CD4-positive, alpha-beta T cell treated with Interleukin-15 for 1 hour (primary cell): ENCODE data around the gene SUCLG1.

Source experiments
- DNase-seq: peaks from one replicate; pipeline ENCODE4 v3.0.0-alpha.2; 2020

SUCLG1 gene

GRCh38 chr2:84460670-84461069 lies 1.6 kb upstream of the SUCLG1 start:
- DNase-seq = no peak

DNA sequence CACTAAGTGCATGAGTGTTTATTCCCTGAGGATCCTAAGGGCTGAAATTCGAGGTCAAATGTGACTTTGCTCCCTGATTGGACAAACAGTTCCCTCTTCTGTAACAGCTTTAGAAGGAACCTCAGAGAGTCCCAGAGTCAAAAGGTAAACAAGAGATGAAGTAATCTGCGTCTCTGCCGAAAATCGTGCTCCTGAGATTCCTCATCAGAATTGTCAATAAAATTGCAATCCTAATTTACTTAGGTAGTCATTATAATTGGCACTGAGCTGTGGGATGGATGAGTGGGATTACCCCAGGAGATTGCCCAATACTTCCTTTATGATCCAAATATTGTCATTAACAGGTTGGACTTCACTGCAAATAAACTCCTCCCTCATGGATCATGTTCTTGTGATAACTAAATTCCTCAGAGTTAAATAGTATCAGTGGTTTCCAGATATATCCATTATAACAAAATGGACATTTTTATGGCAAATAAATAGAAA lies 907 bp upstream of the SUCLG1 start:
- DNase-seq = no peak

- DNase-seq = no peak
Observed at GRCh38 chr2:84458551-84459017, 496 bp downstream of the SUCLG1 start.

DNA sequence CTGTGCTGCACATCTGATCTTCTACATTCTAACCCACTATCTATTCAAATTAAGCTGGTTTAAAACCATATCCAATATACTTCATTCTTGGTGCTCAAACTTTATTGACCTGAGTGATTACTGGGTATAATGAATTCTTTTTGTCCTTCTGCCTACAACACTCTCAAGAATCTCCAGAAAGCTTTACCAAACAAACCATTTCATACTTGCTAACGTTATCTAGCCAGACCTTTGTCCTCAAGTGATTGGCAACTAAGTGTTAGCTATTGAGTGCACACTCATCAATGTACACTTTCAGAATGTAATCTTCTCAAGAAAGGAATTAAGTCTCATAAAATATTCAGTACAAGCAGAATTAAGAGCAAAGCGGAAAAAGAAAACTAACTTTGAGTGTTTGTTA lies 1.4 kb downstream of the SUCLG1 start:
- DNase-seq = no peak

GRCh38 chr2:84456156-84456555 lies 2.9 kb downstream of the SUCLG1 start:
- DNase-seq = no peak

DNA sequence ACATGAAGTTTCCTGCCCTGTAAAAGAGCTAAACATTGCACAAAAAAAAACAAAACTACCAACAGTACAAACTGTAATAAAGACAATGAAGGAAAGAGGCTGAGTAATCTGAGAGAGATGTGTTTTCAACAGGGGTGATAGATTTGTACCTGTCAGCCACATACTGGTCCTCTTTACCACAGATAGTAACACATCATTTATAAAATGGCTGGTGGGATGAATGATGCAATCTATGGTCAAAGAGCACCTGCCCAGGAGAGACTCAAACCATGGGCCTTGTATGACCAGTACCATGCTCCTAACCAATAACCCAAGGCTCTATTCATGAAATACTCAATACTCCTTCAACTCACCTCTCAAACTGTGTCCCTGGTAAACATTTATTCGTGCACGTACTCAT lies 4.5 kb downstream of the SUCLG1 start:
- DNase-seq = no peak

DNA sequence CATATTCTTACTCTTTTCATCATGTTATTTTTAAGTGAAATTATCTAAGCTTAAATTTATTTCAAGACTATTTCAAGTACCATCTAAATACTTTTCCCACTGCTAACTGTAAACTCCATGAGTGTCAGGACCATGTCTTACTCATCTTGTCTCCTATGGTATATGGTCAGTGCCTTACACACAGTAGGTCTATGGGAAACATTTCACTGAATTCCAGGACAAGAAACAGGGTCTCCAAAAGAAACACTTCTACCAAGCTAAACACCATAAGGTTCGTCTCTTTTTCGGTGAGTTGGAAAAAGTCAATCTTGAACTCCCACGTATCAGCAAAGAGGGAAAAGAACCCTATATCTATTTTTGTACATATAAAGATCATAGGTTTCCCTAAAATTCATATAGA lies 6.5 kb downstream of the SUCLG1 start:
- no peak for DNase-seq

DNA sequence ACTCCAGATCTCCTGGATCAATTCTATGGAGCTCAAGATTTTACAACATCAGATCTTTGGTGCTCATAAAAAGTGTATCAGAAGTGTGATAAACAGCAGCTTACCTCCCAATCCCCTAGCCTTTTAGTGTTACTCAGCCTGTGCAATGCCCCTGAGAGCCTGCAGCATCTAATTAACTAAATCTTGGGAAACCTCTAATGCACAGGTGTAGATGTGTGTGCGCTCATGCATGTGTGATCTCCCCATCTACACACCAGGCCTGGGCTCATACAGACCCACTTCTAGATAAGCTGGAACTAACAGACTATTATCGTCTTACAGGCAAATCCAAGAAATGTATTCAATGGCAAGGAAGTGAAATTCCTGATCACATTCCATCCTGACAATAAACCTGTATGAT lies 7.5 kb downstream of the SUCLG1 start:
- no peak for DNase-seq

DNA sequence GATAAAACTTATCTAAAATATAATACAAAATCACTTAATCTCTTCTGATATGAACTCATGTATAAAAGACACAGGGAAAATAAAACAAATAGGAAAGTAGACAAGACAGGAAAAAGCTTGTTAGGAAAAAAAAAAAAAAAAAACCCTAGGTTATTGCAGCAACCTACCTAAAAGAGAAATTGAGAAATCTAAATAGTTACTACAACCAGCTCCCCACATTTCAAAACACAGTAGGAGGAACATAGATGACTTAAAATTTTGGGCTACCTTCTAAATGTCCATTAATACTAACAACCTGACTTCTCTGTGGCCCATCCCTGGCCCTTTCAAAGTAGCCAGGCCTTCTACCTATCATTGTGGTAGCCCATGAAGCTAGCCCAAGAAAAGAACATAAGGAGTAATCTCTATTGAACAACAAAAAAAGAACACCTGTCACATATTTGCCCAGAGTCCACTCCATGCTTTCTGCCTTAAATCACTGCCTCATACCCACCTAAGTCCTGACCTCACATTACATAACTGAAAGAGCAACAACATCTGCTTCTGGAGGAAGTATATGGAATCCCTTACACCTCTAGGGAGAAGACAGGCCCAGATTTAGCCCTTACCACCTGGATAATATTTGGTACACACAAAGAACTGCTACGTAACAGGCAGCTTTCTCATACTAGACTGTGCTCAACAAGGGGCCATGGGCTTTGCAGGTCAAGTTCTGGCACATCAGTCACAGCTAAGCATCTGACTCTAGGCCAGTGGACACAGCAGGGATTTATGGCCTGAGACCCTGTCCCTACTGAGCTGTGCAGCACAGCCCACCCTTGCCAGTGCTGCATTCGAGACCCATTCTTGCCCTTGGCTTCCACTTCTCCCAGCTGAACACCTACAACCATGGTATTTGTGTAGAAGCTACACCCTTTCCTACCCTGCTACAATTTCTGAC lies 8.5 kb downstream of the SUCLG1 start:
- no peak for DNase-seq

GRCh38 chr2:84449711-84450110 lies 9.4 kb downstream of the SUCLG1 start:
- DNase-seq = no peak

DNA sequence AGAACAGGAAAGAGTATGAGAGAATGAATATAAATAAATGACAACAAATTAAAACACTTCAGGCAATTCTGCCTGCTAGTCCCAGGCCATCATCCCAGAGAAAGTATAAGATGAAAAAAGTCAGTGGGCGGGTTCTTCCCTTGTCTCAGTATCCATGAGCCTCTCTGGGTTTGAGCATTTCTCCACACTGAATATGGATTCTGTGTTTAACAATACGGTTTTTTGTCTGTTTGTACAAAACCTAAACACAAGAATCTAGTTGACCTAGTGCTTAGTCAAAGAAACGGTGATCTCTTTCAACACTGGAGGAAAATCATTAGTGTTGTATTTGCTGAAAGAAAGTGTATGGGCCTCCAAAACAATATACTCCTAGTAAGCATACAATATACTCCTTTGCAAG lies 10.0 kb downstream of the SUCLG1 start:
- DNase-seq = no peak

- no peak for DNase-seq
Observed at GRCh38 chr2:84443477-84443876, 15.6 kb downstream of the SUCLG1 start.

- DNase-seq = no peak
Observed at GRCh38 chr2:84442888-84443287, 16.2 kb downstream of the SUCLG1 start.

DNA sequence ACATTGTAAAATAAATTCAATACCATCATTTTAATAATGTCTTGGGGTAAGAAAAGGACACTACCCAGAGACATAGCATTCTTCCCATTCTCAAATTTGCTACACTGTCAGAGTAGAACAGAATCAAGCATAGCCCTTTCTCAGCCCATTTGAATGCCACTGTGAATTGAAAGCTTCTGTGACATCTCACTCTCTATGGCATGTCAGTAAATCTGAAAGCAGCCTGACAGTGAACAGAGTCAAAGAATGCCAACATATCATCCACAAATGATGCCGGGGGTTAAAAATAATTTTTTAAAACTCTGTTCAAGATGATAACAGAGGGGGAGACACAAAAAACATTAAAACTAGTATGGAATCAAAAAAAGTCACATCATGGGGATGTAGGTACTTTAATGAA lies 17.6 kb downstream of the SUCLG1 start:
- no peak for DNase-seq

- DNase-seq = no peak
Observed at GRCh38 chr2:84441036-84441435, 18.0 kb downstream of the SUCLG1 start.

GRCh38 chr2:84435345-84436025 lies 23.6 kb downstream of the SUCLG1 start:
- no peak for DNase-seq

GRCh38 chr2:84429328-84429727 lies 29.8 kb downstream of the SUCLG1 start:
- no peak for DNase-seq

DNA sequence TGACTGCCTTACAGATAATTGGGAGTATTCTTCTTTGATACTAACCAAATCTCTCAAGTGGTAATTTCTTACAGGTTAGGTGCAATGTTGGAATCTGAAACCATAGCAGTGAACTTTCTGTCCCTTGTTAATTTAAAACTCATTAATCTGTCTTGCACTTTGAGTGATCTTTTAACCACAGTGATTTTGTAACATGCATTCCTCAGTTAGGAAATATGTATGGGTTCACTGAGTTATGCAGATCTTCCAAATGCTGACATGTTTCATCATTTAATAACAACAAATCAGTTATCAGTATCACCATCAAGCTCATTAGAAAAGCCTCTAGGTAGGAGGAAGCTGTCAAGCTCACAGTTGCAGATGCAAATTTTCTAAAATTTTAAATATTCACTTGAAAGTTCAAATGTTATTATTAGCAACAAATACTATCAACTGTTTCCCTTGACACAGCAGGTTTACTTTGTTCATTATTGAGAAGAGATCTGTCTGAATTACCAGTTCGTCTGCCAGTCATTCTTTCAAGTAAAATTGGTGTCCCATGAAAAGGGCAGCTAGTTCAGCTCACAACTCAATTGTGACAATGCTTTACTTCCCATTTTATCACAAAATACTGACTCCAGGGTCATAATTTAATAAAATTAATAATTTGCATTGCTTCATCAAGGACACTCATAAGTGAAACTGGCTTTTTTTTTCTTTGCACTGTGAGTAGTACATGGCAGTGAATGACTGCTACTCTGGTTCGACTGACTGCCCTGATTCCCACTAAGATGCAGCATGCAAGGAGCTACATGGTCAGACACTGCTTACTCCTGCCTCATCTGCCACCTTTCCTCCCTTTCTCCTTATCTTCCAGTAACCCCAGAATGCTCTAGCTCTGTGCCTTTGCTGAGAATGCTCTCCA lies 31.6 kb downstream of the SUCLG1 start:
- DNase-seq = no peak

DNA sequence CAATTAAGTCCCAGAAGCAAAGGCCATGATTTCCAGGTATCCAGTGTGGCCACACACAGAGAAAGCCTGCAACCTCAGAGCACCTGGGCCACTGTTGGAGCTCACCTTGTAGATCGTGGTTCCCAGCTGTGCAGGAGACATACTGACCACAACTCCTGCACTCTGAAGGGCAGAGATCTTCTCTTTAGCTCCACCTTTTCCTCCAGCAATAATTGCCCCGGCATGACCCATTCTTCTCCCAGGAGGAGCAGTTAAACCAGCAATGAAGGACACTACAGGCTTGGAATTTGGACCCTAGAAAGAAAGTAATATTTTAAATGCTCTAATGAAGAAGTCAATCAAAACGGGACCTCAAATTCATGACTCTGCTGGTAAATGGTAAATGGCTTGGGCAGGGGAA lies 33.8 kb downstream of the SUCLG1 start:
- no peak for DNase-seq

DNA sequence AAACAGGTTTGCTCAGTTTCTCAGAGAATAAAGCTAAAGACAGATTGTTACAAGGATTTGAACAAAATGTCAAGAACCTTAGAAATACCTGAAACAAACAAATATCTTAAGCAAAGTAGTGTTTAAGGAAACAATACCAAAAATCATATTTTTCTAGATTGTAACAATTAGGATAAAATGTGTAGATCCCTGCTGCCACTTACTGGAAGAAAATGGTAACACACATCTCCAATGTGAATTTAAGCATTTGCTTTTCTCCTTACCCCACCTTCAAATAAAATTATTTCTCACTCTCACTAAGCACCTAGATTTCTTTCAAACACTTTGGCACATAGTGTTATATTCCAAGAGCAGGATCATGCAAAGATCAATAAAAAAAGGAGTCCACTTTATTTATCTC lies 34.9 kb downstream of the SUCLG1 start:
- no peak for DNase-seq

- no peak for DNase-seq
Observed at GRCh38 chr2:84421791-84422190, 37.3 kb downstream of the SUCLG1 start.

DNA sequence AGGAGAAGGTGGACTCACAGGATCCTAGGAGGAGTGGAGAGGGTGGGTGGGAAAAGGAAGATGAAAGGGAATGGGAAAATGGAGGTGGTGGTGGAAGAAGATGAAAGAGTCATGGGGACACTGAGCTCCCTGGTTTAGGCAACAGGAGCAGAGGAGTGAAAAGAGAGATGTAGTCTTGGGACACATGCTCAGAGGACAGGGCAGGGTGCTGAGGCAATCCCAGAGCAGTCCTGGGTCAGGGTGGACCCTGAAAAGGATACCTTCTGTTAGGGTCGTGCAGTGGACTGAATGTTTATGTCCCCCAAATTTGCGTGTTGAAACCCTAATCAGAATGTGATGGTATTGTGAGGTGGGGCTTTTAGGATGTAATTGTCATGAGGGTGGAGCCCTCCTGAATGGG lies 37.9 kb downstream of the SUCLG1 start:
- no peak for DNase-seq
